ENCODE measurements around the gene EVI5.

Gene EVI5

DNA sequence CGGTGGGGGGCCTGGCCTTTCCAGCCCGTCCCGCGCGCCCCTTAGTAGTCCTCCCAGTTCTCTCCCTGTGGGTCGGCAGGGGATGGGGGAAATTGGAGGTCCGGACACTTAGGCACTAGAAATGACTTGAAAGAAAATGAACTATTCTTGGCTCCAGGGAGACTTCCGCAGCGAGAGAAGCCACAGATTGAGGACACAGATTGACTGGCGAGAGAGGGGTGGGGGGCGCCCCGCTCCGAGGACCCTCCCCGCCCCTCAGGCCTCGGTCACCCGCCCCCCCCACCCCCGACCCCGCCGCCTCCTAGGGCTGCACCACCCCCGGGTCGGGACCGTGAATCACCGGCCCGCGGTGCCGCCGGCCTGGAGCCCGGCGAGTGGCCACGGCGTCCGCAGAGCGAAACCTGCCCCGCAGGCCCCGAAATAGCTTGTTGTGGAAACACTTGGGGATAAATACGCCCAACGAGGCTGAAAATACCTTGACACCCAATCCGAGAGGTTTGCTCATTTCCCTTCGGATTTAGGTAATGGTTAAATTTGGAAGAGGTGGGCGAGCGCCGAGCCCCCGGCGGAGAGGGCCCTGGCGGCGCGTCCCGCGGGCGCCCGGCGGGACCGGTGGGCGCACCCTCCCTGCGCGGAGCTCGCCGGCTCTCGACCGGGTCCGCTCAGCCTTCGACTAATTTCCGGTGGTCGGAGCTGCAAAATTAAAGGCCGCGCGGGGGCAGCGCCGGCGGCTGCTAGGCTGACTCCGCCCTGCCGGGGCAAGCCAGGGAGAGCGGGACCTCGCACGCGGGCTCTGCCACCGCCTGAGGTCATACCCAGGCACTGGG lies 298.4 kb downstream of the EVI5 start, which contains the start of gene GFI1:
Gene GFI1 (minus strand): TSS at position 675 of the 827 bp plus-strand sequence. CDS start 3,438 bp downstream, outside the sequence.
- peak within 1 kb of the TSS; percentile 44 for H3K9ac ChIP-seq (ENCODE audit: insufficient read length, low read depth)
- H3K9me3 ChIP-seq (ENCODE audit: insufficient read depth, low read length), result no peaks in the 10 kb centered on the region
- no peaks in the 10 kb centered on the region for H3K36me3 ChIP-seq (ENCODE audit: insufficient read depth, insufficient read length, low read length)
- peaks cover 86% of the 10 kb centered on the region for H3K27me3 ChIP-seq (ENCODE audit: insufficient read depth, insufficient read length)
- H3K4me3 ChIP-seq (ENCODE audit: insufficient read length, low read depth), result peak within 1 kb of the TSS; percentile 46
- no peak for DNase-seq (ENCODE audit: low read depth, low spot score)
- peaks cover 23% of the 10 kb centered on the region for H3K4me1 ChIP-seq (ENCODE audit: insufficient read depth, insufficient read length)
- no peak for TF ChIP-seq ZNF274 (IDR thresholded peaks at IDR 0.05; ENCODE audit: low read depth, low read length)
- TF ChIP-seq SUZ12 (IDR thresholded peaks at IDR 0.05; ENCODE audit: extremely low read depth, insufficient read depth, insufficient read length), result peak; percentile 50
- TF ChIP-seq YY1 (IDR thresholded peaks at IDR 0.05; ENCODE audit: insufficient read depth, insufficient read length), result no peak

GRCh38 chr1:92485381-92486250 lies 299.3 kb downstream of the EVI5 start:
- DNase-seq (ENCODE audit: low read depth, low spot score), result no peak
- peak overlapping the region; percentile 46 for H3K4me3 ChIP-seq (ENCODE audit: insufficient read length, low read depth)
- H3K36me3 ChIP-seq (ENCODE audit: insufficient read depth, insufficient read length, low read length), result no peaks in the 10 kb centered on the region
- peaks cover 24% of the 10 kb centered on the region for H3K4me1 ChIP-seq (ENCODE audit: insufficient read depth, insufficient read length)
- peak overlapping the region; percentile 5 for H3K9ac ChIP-seq (ENCODE audit: insufficient read length, low read depth)
- TF ChIP-seq ZNF274 (IDR thresholded peaks at IDR 0.05; ENCODE audit: low read depth, low read length) (no peak), YY1 (IDR thresholded peaks at IDR 0.05; ENCODE audit: insufficient read depth, insufficient read length) (no peak), SUZ12 (IDR thresholded peaks at IDR 0.05; ENCODE audit: extremely low read depth, insufficient read depth, insufficient read length) (no peak)
- peaks cover 95% of the 10 kb centered on the region for H3K27me3 ChIP-seq (ENCODE audit: insufficient read depth, insufficient read length)
- H3K9me3 ChIP-seq (ENCODE audit: insufficient read depth, low read length), result no peaks in the 10 kb centered on the region

- DNase-seq (ENCODE audit: low read depth, low spot score), result no peak
- Histone ChIP-seq H3K4me3 (ENCODE audit: insufficient read length, low read depth) (peak overlapping the region; percentile 46), H3K27me3 (ENCODE audit: insufficient read depth, insufficient read length) (peaks cover 100% of the 10 kb centered on the region), H3K9me3 (ENCODE audit: insufficient read depth, low read length) (no peaks in the 10 kb centered on the region), H3K4me1 (ENCODE audit: insufficient read depth, insufficient read length) (peaks cover 32% of the 10 kb centered on the region), H3K36me3 (ENCODE audit: insufficient read depth, insufficient read length, low read length) (no peaks in the 10 kb centered on the region), H3K9ac (ENCODE audit: insufficient read length, low read depth) (peak overlapping the region; percentile 64)
- TF ChIP-seq YY1 (IDR thresholded peaks at IDR 0.05; ENCODE audit: insufficient read depth, insufficient read length) (no peak), SUZ12 (IDR thresholded peaks at IDR 0.05; ENCODE audit: extremely low read depth, insufficient read depth, insufficient read length) (peak; percentile 81)
Observed at GRCh38 chr1:92484472-92485380, 300.2 kb downstream of the EVI5 start.

- H3K4me1 ChIP-seq (ENCODE audit: insufficient read depth, insufficient read length), result peaks cover 32% of the 10 kb centered on the region
- peak; percentile 83 for TF ChIP-seq SUZ12 (IDR thresholded peaks at IDR 0.05; ENCODE audit: extremely low read depth, insufficient read depth, insufficient read length)
- TF ChIP-seq YY1 (IDR thresholded peaks at IDR 0.05; ENCODE audit: insufficient read depth, insufficient read length), result no peak
- no peaks in the 10 kb centered on the region for H3K36me3 ChIP-seq (ENCODE audit: insufficient read depth, insufficient read length, low read length)
- H3K9me3 ChIP-seq (ENCODE audit: insufficient read depth, low read length), result no peaks in the 10 kb centered on the region
- DNase-seq (ENCODE audit: low read depth, low spot score), result no peak
- H3K9ac ChIP-seq (ENCODE audit: insufficient read length, low read depth), result peak overlapping the region; percentile 24
- H3K27me3 ChIP-seq (ENCODE audit: insufficient read depth, insufficient read length), result peaks cover 100% of the 10 kb centered on the region
- H3K4me3 ChIP-seq (ENCODE audit: insufficient read length, low read depth), result peak overlapping the region; percentile 46
Observed at GRCh38 chr1:92483610-92484471, 301.1 kb downstream of the EVI5 start.

GRCh38 chr1:92482665-92483609 lies 302.0 kb downstream of the EVI5 start:
- no peak for DNase-seq (ENCODE audit: low read depth, low spot score)
- peaks cover 32% of the 10 kb centered on the region for H3K4me1 ChIP-seq (ENCODE audit: insufficient read depth, insufficient read length)
- H3K36me3 ChIP-seq (ENCODE audit: insufficient read depth, insufficient read length, low read length), result no peaks in the 10 kb centered on the region
- H3K9me3 ChIP-seq (ENCODE audit: insufficient read depth, low read length), result no peaks in the 10 kb centered on the region
- H3K4me3 ChIP-seq (ENCODE audit: insufficient read length, low read depth), result peak overlapping the region; percentile 46
- H3K27me3 ChIP-seq (ENCODE audit: insufficient read depth, insufficient read length), result peaks cover 100% of the 10 kb centered on the region
- H3K9ac ChIP-seq (ENCODE audit: insufficient read length, low read depth), result peak overlapping the region; percentile 24
- no peak for TF ChIP-seq YY1 (IDR thresholded peaks at IDR 0.05; ENCODE audit: insufficient read depth, insufficient read length)
- peak; percentile 93 for TF ChIP-seq SUZ12 (IDR thresholded peaks at IDR 0.05; ENCODE audit: extremely low read depth, insufficient read depth, insufficient read length)
- TF ChIP-seq ZNF274 (IDR thresholded peaks at IDR 0.05; ENCODE audit: low read depth, low read length), result no peak
